OCI-LY3 (cell line): ENCODE measurements around the gene SLC7A5.
"Not testable (repeated sequence)": the region's sequence is repeated elsewhere in the genome, so short reads cannot be mapped to it uniquely, and the experiment has no call there.

ENCODE experiments used
- H2AFZ ChIP-seq: fragments of 200-600, 300-600 bp; shearing (Covaris generic); 2 replicates; pipeline ENCODE4 v1.6.0; 2014; ENCODE audit warnings: antibody characterized with exemption, low read depth, low read length
- H3K27ac ChIP-seq: fragments of 200-600, 300-600 bp; sonication (generic); 2 replicates; pipeline ENCODE4 v1.5.1; 2014; ENCODE audit warnings: mild to moderate bottlenecking, low read length, moderate library complexity, mixed read lengths
- H3K27me3 ChIP-seq: fragments of 200-600, 300-600 bp; sonication (generic); 2 replicates; pipeline ENCODE4 v1.6.1; 2014; ENCODE audit warnings: low read depth, low read length, mixed read lengths
- H3K36me3 ChIP-seq: fragments of 200-600, 300-600 bp; sonication (generic); replicated peaks from 2 replicates; pipeline ENCODE3; 2014; ENCODE audit warnings: low read depth, low read length, mixed read lengths
- H3K4me1 ChIP-seq: fragments of 300-600, 200-600 bp; sonication (generic); 2 replicates; pipeline ENCODE4 v1.6.1; 2014; ENCODE audit warnings: low read length, mixed read lengths
- H3K4me2 ChIP-seq: fragments of 200-600, 300-600 bp; sonication (generic); 2 replicates; pipeline ENCODE4 v1.6.1; 2014; ENCODE audit warnings: low read length, mixed read lengths
- H3K4me3 ChIP-seq: fragments of 300-600, 200-600 bp; sonication (generic); 2 replicates; pipeline ENCODE4 v1.5.1; 2014; ENCODE audit warnings: antibody characterized with exemption, mild to moderate bottlenecking, low read length, moderate library complexity
- H3K79me2 ChIP-seq: fragments of 300-600, 200-600 bp; shearing (Covaris generic); 2 replicates; pipeline ENCODE4 v1.6.1; 2014; ENCODE audit warnings: mild to moderate bottlenecking, low read length, mixed read lengths
- H3K9ac ChIP-seq: fragments of 300-600, 200-600 bp; shearing (Covaris generic); 2 replicates; pipeline ENCODE4 v1.6.0; 2014; ENCODE audit warnings: mild to moderate bottlenecking, low read length, moderate library complexity
- H3K9me3 ChIP-seq: fragments of 200-600, 300-600 bp; shearing (Covaris generic); 2 replicates; pipeline ENCODE4 v1.6.1; 2014; ENCODE audit warnings: low read length, mixed read lengths; ENCODE audit not compliant: insufficient read depth
- H4K20me1 ChIP-seq: fragments of 200-600, 300-600 bp; sonication (generic); 2 replicates; pipeline ENCODE4 v1.6.1; 2016; ENCODE audit warnings: low read length, mixed read lengths; ENCODE audit not compliant: insufficient read depth
- EZH2phosphoT487 ChIP-seq: fragments of 200-600 bp; shearing (Covaris generic); IDR thresholded peaks from 2 replicates; pipeline ENCODE4 v1.6.1; 2018; ENCODE audit warnings: antibody characterized with exemption, mixed run types, low read depth
- TF ChIP-seq, protein P1 (sequence below): fragments of 200-600, 300-600 bp; sonication (generic); IDR thresholded peaks from 2 replicates; pipeline ENCODE4 v1.5.1; 2014; ENCODE audit warnings: antibody characterized with exemption, low read length, low read depth

Gene SLC7A5

DNA sequence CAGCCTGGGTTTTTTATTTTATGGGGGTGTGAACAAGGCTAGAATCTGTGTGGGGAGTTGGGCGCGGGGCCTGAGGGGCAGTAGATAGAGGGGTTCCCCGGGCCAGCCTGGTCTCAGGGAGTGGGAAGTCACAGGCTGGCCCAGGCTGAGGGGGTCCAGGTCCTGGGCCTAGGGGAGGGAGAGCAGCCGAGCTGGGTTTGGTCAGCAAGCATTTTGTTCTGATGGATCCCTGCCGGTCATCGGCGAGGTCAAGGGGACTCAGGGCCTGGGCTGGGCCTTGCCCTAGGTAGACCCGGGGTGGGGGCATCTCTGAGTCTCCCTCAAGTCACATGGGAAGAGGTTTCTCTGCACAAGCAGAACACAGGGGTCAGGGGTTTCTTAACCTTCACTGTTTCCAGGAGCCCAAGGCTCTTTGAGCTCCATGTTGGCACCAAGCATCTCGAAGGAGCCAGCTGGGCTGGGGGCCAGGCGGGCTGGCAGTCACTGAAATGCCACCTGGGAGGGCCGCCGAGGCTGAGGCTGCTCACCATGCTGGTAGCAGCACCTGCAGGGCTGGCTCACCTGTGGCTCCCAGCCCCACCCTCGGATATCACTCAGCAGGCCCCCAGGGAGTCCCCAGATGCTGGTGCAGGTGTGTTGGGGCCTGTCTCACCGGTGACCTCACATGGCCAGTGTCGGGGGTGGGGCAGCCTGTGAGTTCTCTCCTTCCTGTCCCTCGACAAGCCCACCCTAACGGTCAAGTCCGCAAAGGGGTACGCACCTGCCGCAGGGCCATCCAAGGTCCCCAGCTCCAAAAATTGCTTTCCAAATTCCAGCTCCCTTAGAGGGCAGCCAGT lies 41.0 kb downstream of the SLC7A5 start:
- Histone ChIP-seq H2AFZ (no peak overlapping the region), H3K27me3 (peaks cover 19% of the 10 kb centered on the region), H3K36me3 (peaks cover 34% of the 10 kb centered on the region), H3K79me2 (no peaks in the 10 kb centered on the region; the same call in 1 of the 2 replicates), H3K4me2 (no peak overlapping the region), H3K27ac (no peak overlapping the region), H4K20me1 (peaks cover 18% of the 10 kb centered on the region), H3K4me1 (peaks cover 24% of the 10 kb centered on the region), H3K9ac (no peak overlapping the region), H3K9me3 (no peaks in the 10 kb centered on the region), H3K4me3 (no peak overlapping the region)
- TF ChIP-seq, protein P1, sequence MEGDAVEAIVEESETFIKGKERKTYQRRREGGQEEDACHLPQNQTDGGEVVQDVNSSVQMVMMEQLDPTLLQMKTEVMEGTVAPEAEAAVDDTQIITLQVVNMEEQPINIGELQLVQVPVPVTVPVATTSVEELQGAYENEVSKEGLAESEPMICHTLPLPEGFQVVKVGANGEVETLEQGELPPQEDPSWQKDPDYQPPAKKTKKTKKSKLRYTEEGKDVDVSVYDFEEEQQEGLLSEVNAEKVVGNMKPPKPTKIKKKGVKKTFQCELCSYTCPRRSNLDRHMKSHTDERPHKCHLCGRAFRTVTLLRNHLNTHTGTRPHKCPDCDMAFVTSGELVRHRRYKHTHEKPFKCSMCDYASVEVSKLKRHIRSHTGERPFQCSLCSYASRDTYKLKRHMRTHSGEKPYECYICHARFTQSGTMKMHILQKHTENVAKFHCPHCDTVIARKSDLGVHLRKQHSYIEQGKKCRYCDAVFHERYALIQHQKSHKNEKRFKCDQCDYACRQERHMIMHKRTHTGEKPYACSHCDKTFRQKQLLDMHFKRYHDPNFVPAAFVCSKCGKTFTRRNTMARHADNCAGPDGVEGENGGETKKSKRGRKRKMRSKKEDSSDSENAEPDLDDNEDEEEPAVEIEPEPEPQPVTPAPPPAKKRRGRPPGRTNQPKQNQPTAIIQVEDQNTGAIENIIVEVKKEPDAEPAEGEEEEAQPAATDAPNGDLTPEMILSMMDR = no peak
- no peak for TF ChIP-seq EZH2phosphoT487

DNA sequence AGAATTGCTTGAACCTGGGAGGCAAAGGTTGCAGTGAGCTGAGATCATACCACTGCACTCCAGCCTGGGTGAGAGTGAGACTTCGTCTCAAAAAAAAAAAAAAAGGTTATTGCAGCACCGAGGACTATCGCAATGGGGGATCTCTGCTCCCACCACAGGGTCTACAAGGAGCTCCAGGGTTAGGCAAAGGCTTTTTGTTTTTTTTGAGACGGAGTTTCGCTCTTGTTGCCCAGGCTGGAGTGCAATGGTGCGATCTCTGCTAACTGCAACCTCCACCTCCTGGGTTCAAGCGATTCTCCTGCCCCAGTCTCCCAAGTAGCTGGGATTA lies 41.8 kb downstream of the SLC7A5 start:
- H3K4me2 ChIP-seq, H3K9me3 ChIP-seq, H3K4me3 ChIP-seq, H2AFZ ChIP-seq, H3K79me2 ChIP-seq, H3K27ac ChIP-seq, H3K9ac ChIP-seq: not testable (repeated sequence)
- Histone ChIP-seq H3K4me1 (peaks cover 16% of the 10 kb centered on the region), H4K20me1 (peaks cover 17% of the 10 kb centered on the region), H3K36me3 (peaks cover 30% of the 10 kb centered on the region), H3K27me3 (peaks cover 19% of the 10 kb centered on the region)

DNA sequence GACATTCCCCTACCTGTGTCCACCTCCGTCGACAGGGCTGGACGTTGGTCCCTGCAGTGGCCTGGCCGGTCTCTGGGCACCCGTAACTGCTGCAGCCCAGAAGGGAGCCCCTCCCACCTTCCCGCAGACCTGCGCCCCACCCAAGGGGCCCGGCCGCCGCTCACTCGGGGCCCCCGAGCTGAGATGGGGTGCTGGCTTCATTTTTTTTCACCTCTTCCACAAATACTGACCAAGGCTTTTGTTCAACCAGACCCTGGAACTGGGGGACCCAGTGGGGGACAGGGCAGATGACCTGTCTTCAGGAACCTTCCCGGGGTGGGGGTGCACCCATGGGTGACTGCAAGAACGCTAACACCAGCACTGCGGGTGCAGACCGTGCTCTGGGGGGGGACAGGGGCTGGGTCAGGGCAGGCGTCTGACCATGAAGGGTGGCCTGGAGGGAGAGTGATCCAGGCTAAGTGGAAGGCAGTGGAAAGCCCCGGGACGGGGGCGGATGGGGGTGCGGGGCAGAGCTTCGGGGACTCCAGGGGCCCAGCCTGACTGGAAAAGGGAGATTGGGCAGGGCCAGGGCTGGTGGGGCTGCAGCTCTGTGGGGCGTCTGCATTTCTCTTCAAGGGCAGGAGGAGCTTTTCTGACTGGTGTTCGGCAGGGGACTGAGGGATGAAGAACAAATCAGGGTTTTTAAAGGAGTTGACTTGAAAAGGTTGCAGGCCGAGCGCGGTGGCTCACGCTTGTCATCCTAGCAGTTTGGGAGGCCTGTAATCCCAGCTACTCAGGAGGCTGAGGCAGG lies 42.3 kb downstream of the SLC7A5 start:
- Histone ChIP-seq H4K20me1 (peaks cover 17% of the 10 kb centered on the region), H3K27me3 (peaks cover 19% of the 10 kb centered on the region), H3K4me2 (no peak overlapping the region), H2AFZ (no peak overlapping the region), H3K79me2 (no peaks in the 10 kb centered on the region; the same call in 1 of the 2 replicates), H3K27ac (no peak overlapping the region), H3K36me3 (peaks cover 26% of the 10 kb centered on the region), H3K9me3 (no peaks in the 10 kb centered on the region), H3K9ac (no peak overlapping the region), H3K4me1 (peaks cover 16% of the 10 kb centered on the region), H3K4me3 (no peak overlapping the region)
- no peak for TF ChIP-seq EZH2phosphoT487
- TF ChIP-seq, protein P1 = no peak

DNA sequence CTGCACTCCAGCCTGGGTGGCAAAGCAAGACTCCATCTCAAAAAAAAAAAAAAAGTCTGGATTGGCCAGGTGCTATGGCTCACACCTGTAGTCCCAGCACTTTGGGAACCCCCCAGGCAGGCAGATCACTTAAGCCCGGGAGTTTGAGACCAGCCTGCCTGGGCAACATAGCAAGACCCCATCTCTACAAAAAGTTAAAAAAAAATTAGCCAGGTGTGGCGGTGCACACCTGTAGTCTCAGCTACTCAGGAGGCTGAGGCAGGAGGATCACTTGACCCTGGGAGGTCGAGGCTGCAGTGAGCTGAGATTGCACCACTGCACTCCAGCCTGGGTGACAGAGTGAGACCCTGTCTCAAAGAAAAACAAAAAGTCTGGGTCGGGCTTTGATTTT lies 42.9 kb downstream of the SLC7A5 start:
- not testable (repeated sequence) for H2AFZ ChIP-seq, H3K4me2 ChIP-seq, H3K27ac ChIP-seq, H3K9me3 ChIP-seq, H3K9ac ChIP-seq, H3K79me2 ChIP-seq, H3K4me3 ChIP-seq
- Histone ChIP-seq H4K20me1 (peaks cover 17% of the 10 kb centered on the region), H3K4me1 (peaks cover 17% of the 10 kb centered on the region), H3K36me3 (peaks cover 20% of the 10 kb centered on the region), H3K27me3 (peaks cover 19% of the 10 kb centered on the region)

DNA sequence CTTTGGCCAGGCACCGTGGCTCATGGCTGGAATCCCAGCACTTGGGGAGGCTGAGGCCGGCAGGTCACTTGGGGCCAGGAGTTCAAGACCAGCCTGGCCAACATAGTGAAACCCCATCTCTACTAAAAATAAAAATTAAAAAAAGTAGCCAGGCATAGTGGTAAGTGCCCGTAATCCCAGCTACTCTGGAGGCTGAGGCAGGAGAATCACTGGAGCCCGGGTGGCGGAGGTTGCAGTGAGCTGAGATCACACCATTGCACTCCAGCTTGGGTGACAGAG lies 43.5 kb downstream of the SLC7A5 start:
- Histone ChIP-seq H3K36me3 (peaks cover 14% of the 10 kb centered on the region), H4K20me1 (peaks cover 16% of the 10 kb centered on the region), H3K4me1 (peaks cover 19% of the 10 kb centered on the region), H3K27me3 (peaks cover 19% of the 10 kb centered on the region)
- not testable (repeated sequence) for H2AFZ ChIP-seq, H3K9ac ChIP-seq, H3K79me2 ChIP-seq, H3K4me3 ChIP-seq, H3K9me3 ChIP-seq, H3K27ac ChIP-seq, H3K4me2 ChIP-seq
